SK-N-SH (cell line): ENCODE measurements around the gene IMPG2. TPM values are rescaled to one million over a fixed set of nuclear protein-coding genes. Genes with fewer than 3 reads are reported as not detected.

Source experiments
- CTCF ChIA-PET: fragments of 300-600, 350-600 bp; formaldehyde crosslinking; extraction: SDS; loops from one replicate; lab custom pipeline; 2021; lab: Yijun Ruan, JAX
- POLR2A ChIA-PET: fragments of 350-600 bp; sonication (Branson Sonifier 250); formaldehyde crosslinking; extraction: SDS; loops from one replicate; lab custom pipeline; 2020; ENCODE audit warnings: antibody characterized with exemption, inconsistent platforms; lab: Yijun Ruan, JAX
- DNase-seq: peaks from one replicate; pipeline ENCODE4 v3.0.0; 2012
- H2AFZ ChIP-seq: fragments of 200-600 bp; sonication (generic); 2 replicates; pipeline ENCODE4 v1.8.1; 2016; ENCODE audit warnings: antibody characterized with exemption, mild to moderate bottlenecking, low read depth
- H3F3A ChIP-seq: fragments of 200-600 bp; sonication (generic); replicated peaks from 2 replicates; pipeline ENCODE3; 2016; ENCODE audit warnings: antibody characterized with exemption, mild to moderate bottlenecking; ENCODE audit not compliant: insufficient read depth
- H3K27ac ChIP-seq, 2 experiments: fragments of 200-500 bp in 1 of 2; fragments of 200-600 bp in 1 of 2; sonication (Bioruptor generic) in 1 of 2; sonication (generic), shearing (Covaris generic) in 1 of 2; 2 replicates each; pipeline versions ENCODE4 v1.5.1 to v1.6.1; 2014 to 2016; ENCODE audit warnings: low read depth in 2 of 2, inconsistent platforms in 1 of 2, low read length in 1 of 2, mild to moderate bottlenecking in 1 of 2, mixed read lengths in 1 of 2
- H3K27me3 ChIP-seq: fragments of 200-600 bp; sonication (generic), shearing (Covaris generic); 2 replicates; pipeline ENCODE4 v1.6.1; 2016; ENCODE audit warnings: mixed run types; ENCODE audit not compliant: insufficient read depth
- H3K36me3 ChIP-seq, 2 experiments: fragments of 200-500 bp in 1 of 2; fragments of 200-600 bp in 1 of 2; sonication (Bioruptor generic) in 1 of 2; sonication (generic) in 1 of 2; replicated peaks in 1 of 2; 2 replicates each; pipeline versions ENCODE3 to v1.5.1; 2014 to 2016; ENCODE audit warnings: low read length in 1 of 2, mild to moderate bottlenecking in 1 of 2; ENCODE audit not compliant: insufficient read depth in 2 of 2, control insufficient read depth in 1 of 2
- H3K4me1 ChIP-seq, 2 experiments: fragments of 200-500 bp in 1 of 2; fragments of 200-600 bp in 1 of 2; sonication (Bioruptor generic) in 1 of 2; sonication (generic), shearing (Covaris generic) in 1 of 2; 2 replicates each; pipeline versions ENCODE4 v1.5.1 to v1.6.1; 2014 to 2016; ENCODE audit warnings: low read depth in 1 of 2, low read length in 1 of 2, mixed run types in 1 of 2; ENCODE audit not compliant: insufficient read depth in 2 of 2, control insufficient read depth in 1 of 2
- H3K4me2 ChIP-seq: fragments of 200-600 bp; sonication (generic), shearing (Covaris generic); 2 replicates; pipeline ENCODE4 v1.6.1; 2017; ENCODE audit warnings: mixed run types
- H3K4me3 ChIP-seq, 2 experiments: fragments of 200-500 bp in 1 of 2; fragments of 200-600 bp in 1 of 2; sonication (Bioruptor generic) in 1 of 2; sonication (generic), shearing (Covaris generic) in 1 of 2; 2 replicates each; pipeline versions ENCODE4 v1.5.1 to v1.8.1; 2014 to 2016; ENCODE audit warnings: low read depth in 2 of 2, inconsistent platforms in 1 of 2, low read length in 1 of 2, mild to moderate bottlenecking in 1 of 2, mixed read lengths in 1 of 2, moderate library complexity in 1 of 2
- H3K79me2 ChIP-seq: fragments of 200-600 bp; sonication (generic); 2 replicates; pipeline ENCODE4 v1.8.1; 2017; ENCODE audit warnings: mild to moderate bottlenecking; ENCODE audit not compliant: insufficient read depth
- H3K9ac ChIP-seq: fragments of 200-600 bp; sonication (generic); 2 replicates; pipeline ENCODE4 v1.6.1; 2017; ENCODE audit warnings: mixed run types
- H3K9me2 ChIP-seq: fragments of 200-600 bp; sonication (generic); 2 replicates; pipeline ENCODE4 v1.6.1; 2017; ENCODE audit warnings: mixed run types
- H3K9me3 ChIP-seq: fragments of 200-600 bp; sonication (generic); 2 replicates; pipeline ENCODE4 v1.6.1; 2017; ENCODE audit warnings: mixed run types, mild to moderate bottlenecking, moderate library complexity
- H4K20me1 ChIP-seq: fragments of 200-600 bp; sonication (generic); 2 replicates; pipeline ENCODE4 v1.6.1; 2017; ENCODE audit warnings: mild to moderate bottlenecking, mixed run types; ENCODE audit not compliant: insufficient read depth
- CHD2 ChIP-seq: fragments of 150-350 bp; IDR thresholded peaks from 2 replicates; pipeline ENCODE4 v1.6.1; 2018; ENCODE audit warnings: low read length; ENCODE audit not compliant: partially characterized antibody
- ELF1 ChIP-seq: IDR thresholded peaks from 2 replicates; pipeline ENCODE4 v1.4.0; 2012
- EP300 ChIP-seq, 2 experiments: IDR thresholded peaks; 2 replicates each; pipeline versions ENCODE4 v1.4.0 to v1.6.1; 2012; ENCODE audit warnings: borderline replicate concordance in 1 of 2, low read depth in 1 of 2, low read length in 1 of 2
- EZH2phosphoT487 ChIP-seq: fragments of 200-600 bp; sonication (generic); IDR thresholded peaks from 2 replicates; pipeline ENCODE4 v1.6.1; 2017; ENCODE audit warnings: low read depth, mixed run types, mild to moderate bottlenecking, antibody characterized with exemption, moderate library complexity, borderline replicate concordance
- FOXJ3 ChIP-seq: sonication (generic); formaldehyde crosslinking; IDR thresholded peaks from 2 replicates; pipeline ENCODE4 v1.5.1; 2020; ENCODE audit warnings: mild to moderate bottlenecking, missing genetic modification reagents
- FOXM1 ChIP-seq: IDR thresholded peaks from 2 replicates; pipeline ENCODE4 v1.4.0; 2012; ENCODE audit warnings: low read depth, mild to moderate bottlenecking
- GATA2 ChIP-seq: sonication (generic); formaldehyde crosslinking; IDR thresholded peaks from 2 replicates; pipeline ENCODE4 v1.5.0; 2020; ENCODE audit warnings: mild to moderate bottlenecking, missing genetic modification reagents
- JUND ChIP-seq: IDR thresholded peaks from 2 replicates; pipeline ENCODE4 v1.4.0; 2012
- MEF2A ChIP-seq: IDR thresholded peaks from 2 replicates; pipeline ENCODE4 v1.4.0; 2012; ENCODE audit warnings: low read depth, borderline replicate concordance
- RAD21 ChIP-seq: IDR thresholded peaks from 2 replicates; pipeline ENCODE4 v1.6.1; 2012; ENCODE audit warnings: mild to moderate bottlenecking, low read length
- RCOR1 ChIP-seq: fragments of 150-350 bp; IDR thresholded peaks from 2 replicates; pipeline ENCODE4 v1.6.1; 2017; ENCODE audit warnings: antibody characterized with exemption, low read length
- RXRA ChIP-seq: IDR thresholded peaks from 2 replicates; pipeline ENCODE4 v1.4.0; 2012; ENCODE audit warnings: low read depth, mild to moderate bottlenecking, borderline replicate concordance
- SMC3 ChIP-seq: IDR thresholded peaks from 2 replicates; pipeline ENCODE4 v1.6.1; 2012; ENCODE audit warnings: low read depth, low read length, improper control_type of control experiment
- TAF1 ChIP-seq: IDR thresholded peaks from 2 replicates; pipeline ENCODE4 v1.6.1; 2012; ENCODE audit warnings: low read depth, mild to moderate bottlenecking, low read length, moderate library complexity, borderline replicate concordance
- TCF12 ChIP-seq: IDR thresholded peaks from 2 replicates; pipeline ENCODE4 v1.4.0; 2012
- WGBS: methylation state at CpG from one replicate; pipeline ENCODE4 v1.1.6; 2017; ENCODE audit warnings: low lambda C conversion rate; 5-methylcytosine and 5-hydroxymethylcytosine counted together
- polyA plus RNA-seq, 3 experiments: library from polyadenylated mRNA; depleted of rRNA; stranded (reverse); fragments of >200 nt; gene quantifications; 2 replicates each; pipeline ENCODE4 v1.2.3, GENCODE V29; 2012
- TF ChIP-seq, protein P1 (sequence below): fragments of 150-350 bp; IDR thresholded peaks from 2 replicates; pipeline ENCODE4 v1.6.1; 2016; ENCODE audit warnings: mild to moderate bottlenecking, low read depth, low read length
- TF ChIP-seq, protein P2 (sequence below): IDR thresholded peaks from 2 replicates; pipeline ENCODE4; 2012
- TF ChIP-seq, protein P3 (sequence below): IDR thresholded peaks from 2 replicates; pipeline ENCODE4 v1.4.0; 2012; ENCODE audit warnings: low read depth
- TF ChIP-seq, protein P4 (sequence below): fragments of 200-600 bp; sonication (generic); IDR thresholded peaks from 2 replicates; pipeline ENCODE4 v1.6.1; 2017; ENCODE audit warnings: antibody characterized with exemption, mild to moderate bottlenecking, moderate library complexity

The IMPG2 gene
- polyA plus RNA-seq, 1 of the 3 experiments (the other 2 are of a cell fraction): 0.03 TPM

DNA sequence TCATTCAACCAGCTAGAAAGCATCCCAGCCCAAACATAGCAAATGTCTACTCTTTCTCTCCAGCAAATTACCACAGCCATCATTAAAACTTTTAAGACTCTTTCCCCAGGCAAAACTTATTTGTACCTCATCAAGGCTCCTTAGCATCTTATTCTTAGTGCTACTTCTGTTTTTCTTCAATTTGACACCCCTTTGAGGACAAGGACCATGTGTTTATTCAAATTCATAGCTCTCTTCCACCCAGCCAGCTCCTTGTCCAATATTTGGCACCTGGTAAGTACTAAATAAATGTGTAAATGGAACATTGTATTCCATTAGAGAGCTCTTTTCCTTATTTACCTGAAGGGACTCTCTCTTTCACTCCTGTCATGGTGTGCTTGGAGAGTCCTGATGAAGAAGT lies 89.8 kb downstream of the IMPG2 start:
- no peaks in the 10 kb centered on the region for H3F3A ChIP-seq
- H3K79me2 ChIP-seq: no peaks in the 10 kb centered on the region
- ChIA-PET POLR2A (no interaction called here), CTCF (interaction anchor here (0.6 to 1.8 kb wide), 3 partner anchors 9 to 496 kb away, joined by 3 to 4 read pairs (median 3); no protein-coding TSS in a partner anchor)
- H3K4me3 ChIP-seq: no peak overlapping the region
- DNase-seq: no peak
- TF ChIP-seq JUND (no peak), FOXJ3 (CRISPR knock-in tag) (no peak), RAD21 (no peak), MEF2A (no peak), ELF1 (no peak), GATA2 (CRISPR knock-in tag) (no peak), EP300 (IDR thresholded peaks at IDR 0.05; ENCODE audit: borderline replicate concordance in 1 of 2, low read depth in 1 of 2, low read length in 1 of 2) (no peak), FOXM1 (no peak), EZH2phosphoT487 (no peak), RXRA (no peak), RCOR1 (no peak), TAF1 (no peak)
- TF ChIP-seq, protein P1, sequence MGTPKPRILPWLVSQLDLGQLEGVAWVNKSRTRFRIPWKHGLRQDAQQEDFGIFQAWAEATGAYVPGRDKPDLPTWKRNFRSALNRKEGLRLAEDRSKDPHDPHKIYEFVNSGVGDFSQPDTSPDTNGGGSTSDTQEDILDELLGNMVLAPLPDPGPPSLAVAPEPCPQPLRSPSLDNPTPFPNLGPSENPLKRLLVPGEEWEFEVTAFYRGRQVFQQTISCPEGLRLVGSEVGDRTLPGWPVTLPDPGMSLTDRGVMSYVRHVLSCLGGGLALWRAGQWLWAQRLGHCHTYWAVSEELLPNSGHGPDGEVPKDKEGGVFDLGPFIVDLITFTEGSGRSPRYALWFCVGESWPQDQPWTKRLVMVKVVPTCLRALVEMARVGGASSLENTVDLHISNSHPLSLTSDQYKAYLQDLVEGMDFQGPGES: no peak
- TF ChIP-seq, protein P2, sequence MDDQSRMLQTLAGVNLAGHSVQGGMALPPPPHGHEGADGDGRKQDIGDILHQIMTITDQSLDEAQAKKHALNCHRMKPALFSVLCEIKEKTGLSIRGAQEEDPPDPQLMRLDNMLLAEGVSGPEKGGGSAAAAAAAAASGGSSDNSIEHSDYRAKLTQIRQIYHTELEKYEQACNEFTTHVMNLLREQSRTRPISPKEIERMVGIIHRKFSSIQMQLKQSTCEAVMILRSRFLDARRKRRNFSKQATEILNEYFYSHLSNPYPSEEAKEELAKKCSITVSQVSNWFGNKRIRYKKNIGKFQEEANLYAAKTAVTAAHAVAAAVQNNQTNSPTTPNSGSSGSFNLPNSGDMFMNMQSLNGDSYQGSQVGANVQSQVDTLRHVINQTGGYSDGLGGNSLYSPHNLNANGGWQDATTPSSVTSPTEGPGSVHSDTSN: no peak
- TF ChIP-seq, protein P3, sequence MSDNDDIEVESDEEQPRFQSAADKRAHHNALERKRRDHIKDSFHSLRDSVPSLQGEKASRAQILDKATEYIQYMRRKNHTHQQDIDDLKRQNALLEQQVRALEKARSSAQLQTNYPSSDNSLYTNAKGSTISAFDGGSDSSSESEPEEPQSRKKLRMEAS: no peak
- H3K27me3 ChIP-seq: no peaks in the 10 kb centered on the region
- no peaks in the 10 kb centered on the region for H3K9me3 ChIP-seq
- no peak overlapping the region for H2AFZ ChIP-seq
- no peaks in the 10 kb centered on the region for H3K4me1 ChIP-seq
- no peaks in the 10 kb centered on the region for H4K20me1 ChIP-seq
- no peak overlapping the region for H3K9ac ChIP-seq
- H3K36me3 ChIP-seq: no peaks in the 10 kb centered on the region
- H3K4me2 ChIP-seq: no peak overlapping the region
- H3K27ac ChIP-seq: no peak overlapping the region
- H3K9me2 ChIP-seq: no peaks in the 10 kb centered on the region

DNA sequence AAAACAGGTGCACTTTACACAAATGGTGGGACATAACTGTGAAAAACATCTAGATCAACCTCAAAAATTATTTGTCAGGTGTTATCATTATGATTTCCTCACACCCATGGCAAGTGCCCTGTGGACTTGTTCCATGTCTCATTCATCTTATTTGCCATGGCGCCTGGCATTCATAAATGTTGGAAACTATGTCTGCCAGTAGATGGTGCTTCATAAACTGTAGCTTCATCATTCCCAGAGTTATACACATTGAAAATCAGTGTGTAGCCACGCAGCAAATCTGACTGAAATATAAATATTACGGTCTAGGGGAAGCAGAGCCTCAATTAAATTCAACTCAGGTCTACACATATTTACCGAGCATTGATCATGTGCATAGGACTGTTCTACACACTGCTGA lies 90.7 kb downstream of the IMPG2 start:
- CTCF ChIA-PET: interaction anchor here (0.9 to 1.8 kb wide), 2 partner anchors 8 to 152 kb away, joined by 3 to 4 read pairs; no protein-coding TSS in a partner anchor

More for the DNA sequence above, 90.7 kb downstream of the IMPG2 start:
- H4K20me1 ChIP-seq: no peaks in the 10 kb centered on the region
- no peak overlapping the region for H3K4me2 ChIP-seq
- WGBS: 60% methylated on average over 4 of the region's 4 CpGs
- H3K4me1 ChIP-seq: no peaks in the 10 kb centered on the region
- no peak overlapping the region for H3K4me3 ChIP-seq
- POLR2A ChIA-PET: no interaction called here
- H3K36me3 ChIP-seq: no peaks in the 10 kb centered on the region
- no peak for DNase-seq
- H3K9me3 ChIP-seq: no peaks in the 10 kb centered on the region
- no peak overlapping the region for H2AFZ ChIP-seq
- no peaks in the 10 kb centered on the region for H3K27me3 ChIP-seq
- no peaks in the 10 kb centered on the region for H3K9me2 ChIP-seq
- H3F3A ChIP-seq: no peaks in the 10 kb centered on the region
- H3K9ac ChIP-seq: no peak overlapping the region
- TF ChIP-seq EZH2phosphoT487 (no peak), SMC3 (peak; percentile 17; the same call in 1 of the 2 replicates), RAD21 (peak; percentile 37; the same call in 1 of the 2 replicates), FOXJ3 (CRISPR knock-in tag) (no peak), TCF12 (no peak), CHD2 (no peak)
- TF ChIP-seq, protein P3: no peak
- TF ChIP-seq, protein P4, sequence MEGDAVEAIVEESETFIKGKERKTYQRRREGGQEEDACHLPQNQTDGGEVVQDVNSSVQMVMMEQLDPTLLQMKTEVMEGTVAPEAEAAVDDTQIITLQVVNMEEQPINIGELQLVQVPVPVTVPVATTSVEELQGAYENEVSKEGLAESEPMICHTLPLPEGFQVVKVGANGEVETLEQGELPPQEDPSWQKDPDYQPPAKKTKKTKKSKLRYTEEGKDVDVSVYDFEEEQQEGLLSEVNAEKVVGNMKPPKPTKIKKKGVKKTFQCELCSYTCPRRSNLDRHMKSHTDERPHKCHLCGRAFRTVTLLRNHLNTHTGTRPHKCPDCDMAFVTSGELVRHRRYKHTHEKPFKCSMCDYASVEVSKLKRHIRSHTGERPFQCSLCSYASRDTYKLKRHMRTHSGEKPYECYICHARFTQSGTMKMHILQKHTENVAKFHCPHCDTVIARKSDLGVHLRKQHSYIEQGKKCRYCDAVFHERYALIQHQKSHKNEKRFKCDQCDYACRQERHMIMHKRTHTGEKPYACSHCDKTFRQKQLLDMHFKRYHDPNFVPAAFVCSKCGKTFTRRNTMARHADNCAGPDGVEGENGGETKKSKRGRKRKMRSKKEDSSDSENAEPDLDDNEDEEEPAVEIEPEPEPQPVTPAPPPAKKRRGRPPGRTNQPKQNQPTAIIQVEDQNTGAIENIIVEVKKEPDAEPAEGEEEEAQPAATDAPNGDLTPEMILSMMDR: peak; percentile 27; the same call in 1 of the 2 replicates
- no peak overlapping the region for H3K27ac ChIP-seq
- H3K79me2 ChIP-seq: no peaks in the 10 kb centered on the region
